OCI-LY1 (cell line): ENCODE measurements around the gene FEZ2.

Experiments
- H2AFZ ChIP-seq: fragments of 200-600 bp; sonication (generic), shearing (Covaris generic); 2 replicates; pipeline ENCODE4 v1.6.0; 2014; ENCODE audit warnings: antibody characterized with exemption, mild to moderate bottlenecking, low read length
- H3F3A ChIP-seq: fragments of 200-600 bp; sonication (generic), shearing (Covaris generic); 2 replicates; pipeline ENCODE4 v1.6.0; 2014; ENCODE audit warnings: mild to moderate bottlenecking, antibody characterized with exemption, low read length, moderate library complexity; ENCODE audit not compliant: insufficient read depth
- H3K27ac ChIP-seq: fragments of 200-600 bp; sonication (generic); 2 replicates; pipeline ENCODE4 v1.5.1; 2014; ENCODE audit warnings: low read length, mixed run types, mild to moderate bottlenecking, low read depth; ENCODE audit not compliant: poor library complexity, severe bottlenecking
- H3K27me3 ChIP-seq: fragments of 200-600 bp; sonication (generic); 2 replicates; pipeline ENCODE4 v1.6.0; 2014; ENCODE audit warnings: antibody characterized with exemption, mild to moderate bottlenecking, low read length, moderate library complexity; ENCODE audit not compliant: insufficient read depth
- H3K36me3 ChIP-seq: fragments of 200-600 bp; sonication (generic); 2 replicates; pipeline ENCODE4 v1.6.1; 2014; ENCODE audit warnings: mild to moderate bottlenecking, antibody characterized with exemption, low read length, moderate library complexity, mixed read lengths; ENCODE audit not compliant: insufficient read depth
- H3K4me1 ChIP-seq: fragments of 200-600 bp; sonication (generic); 2 replicates; pipeline ENCODE4 v1.5.1; 2014; ENCODE audit warnings: mild to moderate bottlenecking, low read length, moderate library complexity; ENCODE audit not compliant: insufficient read depth, severe bottlenecking
- H3K4me2 ChIP-seq: fragments of 200-600 bp; sonication (generic), shearing (Covaris generic); 2 replicates; pipeline ENCODE4 v1.6.1; 2014; ENCODE audit warnings: low read length
- H3K4me3 ChIP-seq: fragments of 200-600 bp; sonication (generic); 2 replicates; pipeline ENCODE4 v1.5.1; 2014; ENCODE audit warnings: low read length, low read depth, mild to moderate bottlenecking, mixed read lengths; ENCODE audit not compliant: poor library complexity, severe bottlenecking
- H3K79me2 ChIP-seq: fragments of 200-600 bp; shearing (Covaris generic); 2 replicates; pipeline ENCODE4 v1.6.1; 2016; ENCODE audit warnings: mixed run types, low read length, mixed read lengths; ENCODE audit not compliant: insufficient read depth
- H3K9ac ChIP-seq: fragments of 200-600 bp; sonication (generic), shearing (Covaris generic); 2 replicates; pipeline ENCODE4 v1.6.1; 2014; ENCODE audit warnings: mild to moderate bottlenecking, low read length, mixed read lengths
- H3K9me2 ChIP-seq: fragments of 200-600 bp; sonication (generic), shearing (Covaris generic); 2 replicates; pipeline ENCODE4 v1.6.1; 2014; ENCODE audit warnings: low read depth, mild to moderate bottlenecking, low read length, mixed read lengths
- H3K9me3 ChIP-seq: fragments of 200-600 bp; shearing (Covaris generic); 2 replicates; pipeline ENCODE4 v1.6.1; 2014; ENCODE audit warnings: low read length, mixed read lengths
- H4K20me1 ChIP-seq: fragments of 200-600 bp; sonication (generic), shearing (Covaris generic); 2 replicates; pipeline ENCODE4 v1.6.0; 2016; ENCODE audit warnings: mild to moderate bottlenecking, low read length; ENCODE audit not compliant: insufficient read depth
- CTCF ChIP-seq: fragments of 200-600 bp; sonication (generic), shearing (Covaris generic); IDR thresholded peaks from 2 replicates; pipeline ENCODE4 v1.5.1; 2017; ENCODE audit warnings: mild to moderate bottlenecking, antibody characterized with exemption, low read length, moderate library complexity, mixed read lengths
- EZH2 ChIP-seq: fragments of 200-600 bp; sonication (generic), shearing (Covaris generic); IDR thresholded peaks from 2 replicates; pipeline ENCODE4 v1.8.0; 2017; ENCODE audit warnings: borderline replicate concordance, mixed run types, mild to moderate bottlenecking, antibody characterized with exemption, low read length, moderate library complexity, mixed read lengths

The FEZ2 gene

DNA sequence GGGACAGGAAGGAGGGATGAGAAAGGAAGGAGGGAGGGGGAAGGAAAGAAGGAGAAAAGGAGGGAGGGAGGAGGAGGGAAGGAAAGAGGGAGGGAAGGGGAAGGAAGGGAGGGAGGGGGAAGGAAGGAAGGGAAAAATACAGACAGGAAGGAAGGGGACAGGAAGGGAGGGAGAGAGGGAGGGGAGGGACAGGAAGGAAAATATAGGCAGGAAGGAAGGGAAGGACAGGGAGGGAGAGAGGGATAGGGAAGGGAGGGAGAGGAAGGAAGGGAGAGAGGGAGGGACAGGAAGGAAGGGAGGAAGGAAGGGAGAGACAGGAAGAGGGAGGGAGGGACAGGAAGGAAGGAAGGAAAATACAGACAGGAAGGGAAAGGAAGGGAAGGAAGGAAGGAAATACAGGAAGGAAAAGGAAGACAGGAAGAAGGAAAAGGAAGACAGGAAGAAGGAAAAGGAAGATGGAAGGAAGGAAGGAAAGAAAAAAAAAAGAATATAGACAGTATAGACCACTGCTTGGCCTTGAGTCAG is 63.6 kb downstream of the FEZ2 start:
- H3K9ac ChIP-seq: no peak overlapping the region
- TF ChIP-seq EZH2 (no peak), CTCF (no peak)
- H3K27ac ChIP-seq: no peak overlapping the region

GRCh38 chr2:36530983-36531354 is 67.0 kb downstream of the FEZ2 start:
- H3K79me2 ChIP-seq: no peaks in the 10 kb centered on the region
- H3K9me2 ChIP-seq: no peaks in the 10 kb centered on the region
- no peaks in the 10 kb centered on the region for H3K9me3 ChIP-seq
- H2AFZ ChIP-seq: no peak overlapping the region
- H4K20me1 ChIP-seq: no peaks in the 10 kb centered on the region
- no peaks in the 10 kb centered on the region for H3K36me3 ChIP-seq
- TF ChIP-seq CTCF: no peak
- TF ChIP-seq EZH2: no peak
- H3K4me2 ChIP-seq: no peak overlapping the region
- no peak overlapping the region for H3K27ac ChIP-seq
- H3K4me3 ChIP-seq: no peak overlapping the region
- H3K4me1 ChIP-seq: no peaks in the 10 kb centered on the region
- H3K27me3 ChIP-seq: no peaks in the 10 kb centered on the region
- H3F3A ChIP-seq: no peaks in the 10 kb centered on the region
- H3K9ac ChIP-seq: no peak overlapping the region

More for the DNA sequence above, 63.6 kb downstream of the FEZ2 start:
- H3K9me2 ChIP-seq: no peaks in the 10 kb centered on the region
- no peaks in the 10 kb centered on the region for H3F3A ChIP-seq
- H3K4me3 ChIP-seq: no peak overlapping the region
- H3K4me1 ChIP-seq: no peaks in the 10 kb centered on the region
- H3K36me3 ChIP-seq: no peaks in the 10 kb centered on the region
- no peaks in the 10 kb centered on the region for H4K20me1 ChIP-seq
- no peak overlapping the region for H2AFZ ChIP-seq
- H3K27me3 ChIP-seq: no peaks in the 10 kb centered on the region
- no peaks in the 10 kb centered on the region for H3K9me3 ChIP-seq
- H3K79me2 ChIP-seq: no peaks in the 10 kb centered on the region
- no peak overlapping the region for H3K4me2 ChIP-seq

GRCh38 chr2:36530178-36530982 is 67.6 kb downstream of the FEZ2 start:
- H3K9me2 ChIP-seq: no peaks in the 10 kb centered on the region
- no peaks in the 10 kb centered on the region for H3K79me2 ChIP-seq
- no peak overlapping the region for H3K4me2 ChIP-seq
- no peak for TF ChIP-seq CTCF
- no peak for TF ChIP-seq EZH2
- H4K20me1 ChIP-seq: no peaks in the 10 kb centered on the region
- H2AFZ ChIP-seq: no peak overlapping the region
- no peaks in the 10 kb centered on the region for H3F3A ChIP-seq
- no peaks in the 10 kb centered on the region for H3K4me1 ChIP-seq
- no peak overlapping the region for H3K4me3 ChIP-seq
- no peaks in the 10 kb centered on the region for H3K9me3 ChIP-seq
- H3K27me3 ChIP-seq: no peaks in the 10 kb centered on the region
- H3K27ac ChIP-seq: no peak overlapping the region
- no peak overlapping the region for H3K9ac ChIP-seq
- H3K36me3 ChIP-seq: no peaks in the 10 kb centered on the region
